Thoracic aorta (tissue), 2 donors: ENCODE measurements around the gene PKN1. TPM values are rescaled to one million over a fixed set of nuclear protein-coding genes. Genes with fewer than 3 reads are reported as not detected.

Experiments used
- ATAC-seq: fragments of 150-250 bp; one replicate; pipeline ENCODE4 v1.8.0; 2017; ENCODE audit warnings: low read depth; ENCODE audit not compliant: insufficient number of reproducible peaks, low FRiP score
- DNase-seq: peaks from one replicate; pipeline ENCODE4 v3.0.0-alpha.2; 2020; ENCODE audit warnings: low spot score
- H3K27ac ChIP-seq, 2 donors: fragments of 200-600 bp; sonication (generic); 1 replicate in 1 of 2; 2 replicates in 1 of 2; pipeline ENCODE4 v1.5.1; 2016; ENCODE audit warnings: mild to moderate bottlenecking in 2 of 2, moderate library complexity in 2 of 2
- H3K27me3 ChIP-seq: fragments of 200-600 bp; sonication (generic); replicated peaks from 2 replicates; pipeline ENCODE4 v1.6.0; 2016; ENCODE audit warnings: mild to moderate bottlenecking; ENCODE audit not compliant: insufficient read depth
- H3K36me3 ChIP-seq: fragments of 200-600 bp; sonication (generic); one replicate; pipeline ENCODE4 v1.5.1; 2016
- H3K4me1 ChIP-seq, 2 donors: fragments of 200-600 bp; sonication (generic); 1 replicate in 1 of 2; 2 replicates in 1 of 2; pipeline versions ENCODE4 v1.5.1 to v1.6.0; 2016; ENCODE audit warnings: low read depth in 2 of 2, mild to moderate bottlenecking in 1 of 2; ENCODE audit not compliant: control insufficient read depth in 1 of 2
- H3K4me3 ChIP-seq: fragments of 200-600 bp; sonication (generic); 2 replicates; pipeline ENCODE4 v1.5.1; 2016; ENCODE audit warnings: mild to moderate bottlenecking
- H3K9me3 ChIP-seq: fragments of 200-600 bp; sonication (generic); 2 replicates; pipeline ENCODE4 v1.5.1; 2016
- CTCF ChIP-seq: fragments of 200-600 bp; sonication (generic); IDR thresholded peaks from one replicate; pipeline ENCODE4 v1.5.1; 2019; ENCODE audit warnings: antibody characterized with exemption
- total RNA-seq, 2 donors: library from RNA; depleted of rRNA; stranded (reverse); fragments of >200 nt; gene quantifications; one replicate each; pipeline versions ENCODE4 v1.1.0 to v1.2.3, GENCODE V29; 2016

The PKN1 gene
- total RNA-seq, 2 donors from 2014 or later: 93.8 to 139 TPM

- no peak for TF ChIP-seq CTCF
- DNase-seq (no peak), ATAC-seq (no peak)
- no peak overlapping the region for H3K27ac ChIP-seq
- H3K4me1 ChIP-seq: peaks cover 15 to 30% of the 10 kb centered on the region in 2 donors
- H3K36me3 ChIP-seq: peaks cover 19% of the 10 kb centered on the region
- H3K9me3 ChIP-seq: no peaks in the 10 kb centered on the region
- no peaks in the 10 kb centered on the region for H3K27me3 ChIP-seq
- H3K4me3 ChIP-seq: no peak overlapping the region
Measured at GRCh38 chr19:14492756-14493337, 59.7 kb downstream of the PKN1 start.

GRCh38 chr19:14494411-14494810 is 61.3 kb downstream of the PKN1 start:
- H3K4me3 ChIP-seq: peak overlapping the region; percentile 94
- no peak for TF ChIP-seq CTCF
- no peak for ATAC-seq

GRCh38 chr19:14494910-14495671 is 62.0 kb downstream of the PKN1 start:
- Histone ChIP-seq H3K4me3 (peak overlapping the region; percentile 94), H3K36me3 (peaks cover 4% of the 10 kb centered on the region), H3K27me3 (no peaks in the 10 kb centered on the region), H3K27ac (peak overlapping the region; percentile 27 to 50), H3K4me1 (peaks cover 15 to 31% of the 10 kb centered on the region in 2 donors), H3K9me3 (no peaks in the 10 kb centered on the region)
- ATAC-seq: no peak
- TF ChIP-seq CTCF: no peak
- no peak for DNase-seq

More at GRCh38 chr19:14494411-14494810, 61.3 kb downstream of the PKN1 start:
- H3K27ac ChIP-seq: no peak overlapping the region
- no peaks in the 10 kb centered on the region for H3K27me3 ChIP-seq
- no peaks in the 10 kb centered on the region for H3K9me3 ChIP-seq
- peaks cover 8% of the 10 kb centered on the region for H3K36me3 ChIP-seq
- no peak for DNase-seq
- H3K4me1 ChIP-seq: peaks cover 15 to 31% of the 10 kb centered on the region in 2 donors

GRCh38 chr19:14495672-14496028 is 62.5 kb downstream of the PKN1 start:
- no peak for TF ChIP-seq CTCF
- Histone ChIP-seq H3K4me1 (peaks cover 15 to 31% of the 10 kb centered on the region in 2 donors), H3K36me3 (no peaks in the 10 kb centered on the region), H3K9me3 (no peaks in the 10 kb centered on the region), H3K4me3 (peak overlapping the region; percentile 94), H3K27me3 (no peaks in the 10 kb centered on the region), H3K27ac (peak overlapping the region; percentile 27 to 50)
- ATAC-seq (peak; percentile 18), DNase-seq (no peak)

- peaks cover 15 to 31% of the 10 kb centered on the region in 2 donors for H3K4me1 ChIP-seq
- ATAC-seq (peak; percentile 96), DNase-seq (peak; percentile 82)
- H3K4me3 ChIP-seq: peak within 1 kb of the TSS; percentile 94
- TF ChIP-seq CTCF: no peak
- peak within 1 kb of the TSS; percentile 27 to 50 for H3K27ac ChIP-seq
- H3K9me3 ChIP-seq: no peaks in the 10 kb centered on the region
- no peaks in the 10 kb centered on the region for H3K36me3 ChIP-seq
- H3K27me3 ChIP-seq: no peaks in the 10 kb centered on the region
Measured at GRCh38 chr19:14496029-14496833, 63.1 kb downstream of the PKN1 start, which contains the start of gene GIPC1. TSS of gene GIPC1 (minus strand) at chr19:14496127. CDS start at chr19:14482976, 13,151 bp downstream.
